Measurements from ENCODE around the gene DPM2. TPM values are rescaled to one million over a fixed set of nuclear protein-coding genes. Genes with fewer than 3 reads are reported as not detected.

DPM2 gene
- total and polyA plus RNA-seq, 7 donors = 9.7 to 39.6 (median 16.6) TPM

DNA sequence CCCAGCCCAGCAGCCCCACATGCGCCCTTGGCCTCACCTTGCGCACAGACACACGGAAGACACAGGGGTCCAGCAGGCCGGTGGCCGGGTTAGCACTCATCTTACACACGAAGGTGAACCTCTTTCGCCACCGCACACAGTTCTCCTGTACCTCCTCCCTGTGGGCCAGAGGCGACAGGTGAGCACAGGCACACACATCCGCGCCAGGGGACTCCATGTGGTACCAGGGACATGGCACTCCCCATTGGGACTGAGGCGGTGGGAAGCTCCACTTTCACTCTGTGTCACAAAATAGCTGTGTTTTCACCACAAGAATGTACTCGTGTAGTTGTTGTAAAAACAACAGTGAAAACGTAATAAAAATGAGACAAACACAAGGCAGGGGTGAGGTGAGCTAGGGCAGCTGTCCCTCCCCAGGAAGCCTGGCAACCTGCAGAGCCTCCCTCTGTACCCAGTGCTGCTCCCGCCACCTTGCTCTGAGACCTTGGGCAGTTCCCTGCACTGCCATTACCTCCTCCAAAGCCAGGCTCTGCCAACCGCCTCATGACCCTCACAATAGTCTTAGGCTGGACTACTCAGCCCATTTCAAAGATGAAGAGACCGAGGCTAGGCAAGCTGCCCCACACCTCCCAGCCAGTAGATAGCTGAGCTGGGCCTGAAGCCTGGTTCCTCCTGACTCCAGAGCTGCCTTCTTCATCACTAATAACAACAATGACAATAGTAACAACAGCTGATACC, 16.3 kb upstream of the DPM2 start:
- intact Hi-C loops (cut with DNase I) = no loop called here
- no peak overlapping the region for H3K4me3 ChIP-seq
- ATAC-seq (no peak), DNase-seq (no peak)
- no peaks in the 10 kb centered on the region for H3K27me3 ChIP-seq (ENCODE audit: insufficient read depth in 3 of 3, low read length in 2 of 3)
- WGBS, 3 donors = 92 to 94% (median 93%) methylated on average over 17 of the region's 17 CpGs
- H3K36me3 ChIP-seq (ENCODE audit: insufficient read depth in 1 of 2, low read depth in 1 of 2) = no peaks in the 10 kb centered on the region
- TF ChIP-seq CTCF (IDR thresholded peaks at IDR 0.05) = no peak
- H3K9me3 ChIP-seq = no peaks in the 10 kb centered on the region
- peaks cover 25% of the 10 kb centered on the region for H3K4me1 ChIP-seq
- no peak overlapping the region for H3K27ac ChIP-seq

- 95 to 97% (median 97%) methylated on average over 1 of the region's 1 CpG for WGBS, 3 donors
Measured at GRCh38 chr9:127953154-127953553, 15.5 kb upstream of the DPM2 start.

DNA sequence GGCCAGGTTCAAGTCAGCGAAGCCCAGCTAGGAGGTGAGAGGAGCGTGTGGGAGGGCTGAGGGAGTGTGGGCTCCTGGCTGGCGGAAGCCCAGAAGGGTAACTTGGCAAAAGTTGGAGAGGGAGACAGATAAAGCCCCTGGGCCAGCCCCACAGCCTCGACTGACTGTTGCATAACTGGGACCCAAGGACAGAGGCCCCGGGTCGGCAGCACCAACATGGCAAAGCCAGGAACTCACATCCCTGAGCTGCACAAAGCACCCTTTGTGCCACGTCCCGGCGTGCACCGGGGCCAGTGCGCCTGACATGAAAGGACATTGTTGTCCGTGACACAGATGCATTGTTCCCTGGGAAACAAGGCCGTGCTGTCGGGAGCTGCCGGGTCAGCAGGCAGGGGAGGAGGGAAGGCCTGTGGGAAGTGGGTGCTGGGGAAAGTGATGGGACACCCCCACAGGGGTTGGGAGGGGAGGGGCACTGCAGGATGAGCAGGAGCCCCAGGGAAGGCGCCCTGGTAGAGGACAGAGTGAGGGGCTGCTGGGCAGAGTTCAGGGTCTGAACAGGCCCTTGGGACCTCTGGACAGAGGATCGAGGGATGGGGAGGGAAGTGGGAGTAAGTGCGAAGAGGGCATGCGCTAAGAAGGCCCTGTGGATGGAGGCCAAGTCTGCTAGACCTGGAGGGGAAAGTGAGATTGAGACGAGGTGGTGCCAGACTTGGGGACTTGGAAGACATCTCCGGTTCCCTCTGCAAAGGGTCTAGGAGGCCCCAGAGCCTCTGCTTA, 13.0 kb upstream of the DPM2 start:
- intact Hi-C loops (cut with DNase I) = no loop called here
- no peaks in the 10 kb centered on the region for H3K27me3 ChIP-seq (ENCODE audit: insufficient read depth in 3 of 3, low read length in 2 of 3)
- H3K27ac ChIP-seq = no peak overlapping the region
- TF ChIP-seq CTCF (IDR thresholded peaks at IDR 0.05) = no peak
- peaks cover 19% of the 10 kb centered on the region for H3K4me1 ChIP-seq
- no peak overlapping the region for H3K4me3 ChIP-seq
- DNase-seq (no peak), ATAC-seq (no peak)
- peaks cover 0 to under 1% of the 10 kb centered on the region in 2 donors for H3K36me3 ChIP-seq (ENCODE audit: insufficient read depth in 1 of 2, low read depth in 1 of 2)
- no peaks in the 10 kb centered on the region for H3K9me3 ChIP-seq
- 53 to 66% (median 60%) methylated on average over 20 to 21 of the region's 21 CpGs for WGBS, 3 donors

More at GRCh38 chr9:127953154-127953553, 15.5 kb upstream of the DPM2 start:
- Histone ChIP-seq H3K27me3 (ENCODE audit: insufficient read depth in 3 of 3, low read length in 2 of 3) (no peaks in the 10 kb centered on the region), H3K27ac (no peak overlapping the region), H3K4me3 (no peak overlapping the region), H3K9me3 (no peaks in the 10 kb centered on the region), H3K4me1 (peaks cover 25% of the 10 kb centered on the region), H3K36me3 (ENCODE audit: insufficient read depth in 1 of 2, low read depth in 1 of 2) (no peaks in the 10 kb centered on the region)
- no peak for TF ChIP-seq CTCF (IDR thresholded peaks at IDR 0.05)
- ATAC-seq (no peak), DNase-seq (no peak)
- intact Hi-C loops (cut with DNase I) = no loop called here

DNA sequence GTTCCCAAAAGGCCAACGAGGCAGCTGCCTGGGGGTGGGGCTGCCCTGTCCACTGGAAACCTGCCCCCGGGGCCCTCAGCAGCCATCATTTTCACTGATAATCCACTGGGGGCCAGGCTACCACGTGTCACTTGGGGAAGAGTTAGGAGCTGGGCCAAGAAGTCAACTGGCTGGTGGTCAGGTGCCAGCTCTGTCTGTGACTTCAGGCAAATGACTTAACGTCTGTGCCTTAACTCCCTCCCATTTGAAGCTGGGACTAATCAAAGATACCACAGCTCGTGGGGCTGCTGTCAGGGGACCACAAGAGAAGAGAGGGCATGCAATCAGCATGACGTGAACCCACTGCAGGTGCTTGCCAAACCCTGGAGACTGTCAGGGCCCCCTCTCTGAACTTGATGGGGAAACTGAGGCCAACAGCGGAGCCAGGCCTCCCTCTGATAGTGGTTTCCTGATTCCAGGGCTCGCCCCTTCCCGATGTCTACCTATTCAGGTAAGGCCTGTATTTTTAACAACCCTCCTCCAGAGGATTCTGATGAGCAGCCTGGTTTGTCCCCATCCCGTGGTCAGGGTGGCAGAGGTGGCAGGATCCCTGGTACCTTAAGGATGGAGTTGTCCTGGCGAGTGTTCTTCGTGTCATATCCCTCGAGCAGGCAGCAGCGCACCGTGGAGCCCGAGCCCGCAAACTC, 12.3 kb upstream of the DPM2 start:
- no peak for DNase-seq
- H3K4me3 ChIP-seq = no peak overlapping the region

More for the DNA sequence above, 12.3 kb upstream of the DPM2 start:
- Histone ChIP-seq H3K9me3 (no peaks in the 10 kb centered on the region), H3K27me3 (ENCODE audit: insufficient read depth in 3 of 3, low read length in 2 of 3) (no peaks in the 10 kb centered on the region), H3K27ac (no peak overlapping the region), H3K36me3 (ENCODE audit: insufficient read depth in 1 of 2, low read depth in 1 of 2) (peaks cover 0 to 7% of the 10 kb centered on the region in 2 donors), H3K4me1 (peaks cover 13% of the 10 kb centered on the region)
- WGBS, 3 donors = 67 to 72% (median 69%) methylated on average over 17 of the region's 17 CpGs
- intact Hi-C loops (cut with DNase I) = loop anchor here in 1 of 2 donors (10.0 kb wide), 1 partner anchor 165 kb away; no protein-coding TSS in a partner anchor
- TF ChIP-seq CTCF (IDR thresholded peaks at IDR 0.05) = no peak
- peak in 3 of 4 donors; percentile 22 to 54 (median 50) for ATAC-seq

Measured in psoas muscle (tissue), 8 donors.